Sigmoid colon (tissue), 7 donors: ENCODE data around the gene S100A4. TPM values are rescaled to one million over a fixed set of nuclear protein-coding genes. Genes with fewer than 3 reads are reported as not detected.

Experiments
- DNase-seq: peaks from one replicate; pipeline ENCODE4 v3.0.0-alpha.2; 2019
- H3K27ac ChIP-seq, 4 donors: fragments of 200-600 bp; sonication (generic); one replicate each; pipeline ENCODE4 v1.5.1; 2016 to 2019; ENCODE audit warnings: mild to moderate bottlenecking in 1 of 4
- H3K27me3 ChIP-seq, 3 donors: fragments of 200-600 bp; sonication (generic); one replicate each; pipeline ENCODE4 v1.5.1; 2019; ENCODE audit warnings: mild to moderate bottlenecking in 1 of 3
- H3K36me3 ChIP-seq, 4 donors: fragments of 200-600 bp; sonication (generic); one replicate each; pipeline ENCODE4 v1.5.1; 2016 to 2019
- H3K4me1 ChIP-seq, 4 donors: fragments of 200-600 bp; sonication (generic); one replicate each; pipeline ENCODE4 v1.5.1; 2017 to 2019
- H3K4me3 ChIP-seq, 4 donors: fragments of 200-600 bp; sonication (generic); one replicate each; pipeline ENCODE4 v1.5.1; 2017 to 2019; ENCODE audit warnings: mild to moderate bottlenecking in 2 of 4, moderate library complexity in 1 of 4
- H3K9me3 ChIP-seq, 4 donors: fragments of 200-600 bp in 3 of 4; sonication (generic) in 3 of 4; one replicate each; pipeline versions ENCODE4 v1.5.1 to v1.6.1; 2013 to 2019
- CTCF ChIP-seq, 4 experiments: fragments of 450-650 bp in 3 of 4; fragments of 200-600 bp in 1 of 4; IDR thresholded peaks; one replicate each; pipeline ENCODE4 v1.5.1; 2016 to 2019; ENCODE audit warnings: antibody characterized with exemption in 4 of 4, mild to moderate bottlenecking in 3 of 4, moderate library complexity in 2 of 4
- EP300 ChIP-seq, 4 donors: sonication (generic); formaldehyde crosslinking; IDR thresholded peaks; one replicate each; pipeline ENCODE4 v1.6.1; 2017; ENCODE audit warnings: antibody characterized with exemption in 4 of 4
- POLR2A ChIP-seq, 2 donors: fragments of 450-650 bp; IDR thresholded peaks; one replicate each; pipeline ENCODE4 v1.6.1; 2016; ENCODE audit warnings: antibody characterized with exemption in 2 of 2, mild to moderate bottlenecking in 2 of 2, moderate library complexity in 2 of 2
- POLR2AphosphoS5 ChIP-seq, 4 donors: sonication (generic); formaldehyde crosslinking; IDR thresholded peaks; one replicate each; pipeline ENCODE4 v1.6.1; 2017; ENCODE audit warnings: antibody characterized with exemption in 4 of 4
- WGBS, 2 donors: extraction: QIAGEN DNeasy Blood & Tissue Kit; methylation state at CpG; one replicate each; pipeline ENCODE4 v1.1.7; 2013; 5-methylcytosine and 5-hydroxymethylcytosine counted together
- intact Hi-C: fragments of 100-400 bp; cut with DNase I; formaldehyde crosslinking; loops from one replicate; pipeline ENCODE4 v1.15.1; 2023
- polyA plus RNA-seq, 3 donors: library from polyadenylated mRNA; stranded (reverse); fragments of 200-250 nt; gene quantifications; one replicate each; pipeline ENCODE4 v1.2.3, GENCODE V29; 2013
- total RNA-seq, 4 donors: library from RNA; depleted of rRNA; stranded (reverse); fragments of >200 nt; gene quantifications; one replicate each; pipeline ENCODE4 v1.1.0, GENCODE V29; 2016
- donor health status: healthy with polysubstance abuse.
- donor health status: Bipolar disorder and iron deficiency.
- donor health status: healthy.

The S100A4 gene
- total and polyA plus RNA-seq, 7 donors, result 189 to 499 (median 336) TPM

GRCh38 chr1:153568367-153569099 is 22.9 kb upstream of the S100A4 start:
- WGBS, 2 donors, result 7 to 17% methylated on average over 25 of the region's 25 CpGs
- TF ChIP-seq POLR2AphosphoS5 (IDR thresholded peaks at IDR 0.05), result peak in 3 of 4 donors; percentile 59 to 67 (median 65)
- no peak for TF ChIP-seq POLR2A (IDR thresholded peaks at IDR 0.05)
- no peak for TF ChIP-seq EP300 (IDR thresholded peaks at IDR 0.05)
- TF ChIP-seq CTCF (IDR thresholded peaks at IDR 0.05), result peak; percentile 98 to 100 (median 98)
- DNase-seq, result peak; percentile 96
- intact Hi-C loops, result loop anchor here (1.0 kb wide), 2 partner anchors 35 to 57 kb away; no protein-coding TSS in a partner anchor
- no peaks in the 10 kb centered on the region for H3K36me3 ChIP-seq
- H3K27ac ChIP-seq, result peak overlapping the region; percentile 90 to 97 (median 94)
- no peaks in the 10 kb centered on the region for H3K27me3 ChIP-seq
- H3K4me3 ChIP-seq, result peak overlapping the region; percentile 3 to 37 (median 26)
- H3K9me3 ChIP-seq, result no peaks in the 10 kb centered on the region
- H3K4me1 ChIP-seq, result peaks cover 0 to 53% (median 46%) of the 10 kb centered on the region in 4 donors

GRCh38 chr1:153567621-153568366 is 22.2 kb upstream of the S100A4 start:
- intact Hi-C loops, result loop anchor here (1.0 to 2.0 kb wide), 3 partner anchors 34 to 59 kb away; partner anchors contain the start of gene S100A13
- Histone ChIP-seq H3K4me3 (peak overlapping the region; percentile 3 to 37 (median 26)), H3K36me3 (no peaks in the 10 kb centered on the region), H3K9me3 (no peaks in the 10 kb centered on the region), H3K4me1 (peaks cover 0 to 47% (median 45%) of the 10 kb centered on the region in 4 donors), H3K27me3 (no peaks in the 10 kb centered on the region), H3K27ac (peak overlapping the region; percentile 90 to 97 (median 94))
- DNase-seq, result no peak
- no peak for TF ChIP-seq EP300 (IDR thresholded peaks at IDR 0.05)
- TF ChIP-seq POLR2A (IDR thresholded peaks at IDR 0.05), result no peak
- TF ChIP-seq POLR2AphosphoS5 (IDR thresholded peaks at IDR 0.05), result no peak
- no peak for TF ChIP-seq CTCF (IDR thresholded peaks at IDR 0.05)
- 78 to 85% methylated on average over 22 of the region's 22 CpGs for WGBS, 2 donors

GRCh38 chr1:153566414-153567371 is 21.1 kb upstream of the S100A4 start:
- no peaks in the 10 kb centered on the region for H3K36me3 ChIP-seq
- H3K27ac ChIP-seq, result peak overlapping the region; percentile 90 to 97 (median 94)
- no peaks in the 10 kb centered on the region for H3K9me3 ChIP-seq
- intact Hi-C loops, result loop anchor here (2.0 kb wide), 1 partner anchor 60 kb away; the partner anchor contains the start of gene S100A13
- TF ChIP-seq EP300 (IDR thresholded peaks at IDR 0.05), result peak in 2 of 4 donors; percentile 64 to 82
- no peak for TF ChIP-seq CTCF (IDR thresholded peaks at IDR 0.05)
- TF ChIP-seq POLR2AphosphoS5 (IDR thresholded peaks at IDR 0.05), result peak; percentile 72 to 91 (median 82)
- peak in 1 of 2 donors; percentile 63 for TF ChIP-seq POLR2A (IDR thresholded peaks at IDR 0.05)
- no peak overlapping the region for H3K4me3 ChIP-seq
- WGBS, 2 donors, result 32 to 49% methylated on average over 16 of the region's 16 CpGs
- H3K27me3 ChIP-seq, result no peaks in the 10 kb centered on the region
- peak; percentile 99 for DNase-seq
- peaks cover 0 to 39% (median 37%) of the 10 kb centered on the region in 4 donors for H3K4me1 ChIP-seq
